NOMO-1 (cell line): ENCODE measurements around the gene HIP1R.
"Not testable (repeated sequence)": the region's sequence is repeated elsewhere in the genome, so short reads cannot be mapped to it uniquely, and the experiment has no call there.

Experiments
- DNase-seq, 2 experiments: peaks; one replicate each; lab custom pipeline; 2025; ENCODE audit not compliant: unreplicated experiment in 2 of 2; lab: John Stamatoyannopoulos, UW

Gene HIP1R, protein sequence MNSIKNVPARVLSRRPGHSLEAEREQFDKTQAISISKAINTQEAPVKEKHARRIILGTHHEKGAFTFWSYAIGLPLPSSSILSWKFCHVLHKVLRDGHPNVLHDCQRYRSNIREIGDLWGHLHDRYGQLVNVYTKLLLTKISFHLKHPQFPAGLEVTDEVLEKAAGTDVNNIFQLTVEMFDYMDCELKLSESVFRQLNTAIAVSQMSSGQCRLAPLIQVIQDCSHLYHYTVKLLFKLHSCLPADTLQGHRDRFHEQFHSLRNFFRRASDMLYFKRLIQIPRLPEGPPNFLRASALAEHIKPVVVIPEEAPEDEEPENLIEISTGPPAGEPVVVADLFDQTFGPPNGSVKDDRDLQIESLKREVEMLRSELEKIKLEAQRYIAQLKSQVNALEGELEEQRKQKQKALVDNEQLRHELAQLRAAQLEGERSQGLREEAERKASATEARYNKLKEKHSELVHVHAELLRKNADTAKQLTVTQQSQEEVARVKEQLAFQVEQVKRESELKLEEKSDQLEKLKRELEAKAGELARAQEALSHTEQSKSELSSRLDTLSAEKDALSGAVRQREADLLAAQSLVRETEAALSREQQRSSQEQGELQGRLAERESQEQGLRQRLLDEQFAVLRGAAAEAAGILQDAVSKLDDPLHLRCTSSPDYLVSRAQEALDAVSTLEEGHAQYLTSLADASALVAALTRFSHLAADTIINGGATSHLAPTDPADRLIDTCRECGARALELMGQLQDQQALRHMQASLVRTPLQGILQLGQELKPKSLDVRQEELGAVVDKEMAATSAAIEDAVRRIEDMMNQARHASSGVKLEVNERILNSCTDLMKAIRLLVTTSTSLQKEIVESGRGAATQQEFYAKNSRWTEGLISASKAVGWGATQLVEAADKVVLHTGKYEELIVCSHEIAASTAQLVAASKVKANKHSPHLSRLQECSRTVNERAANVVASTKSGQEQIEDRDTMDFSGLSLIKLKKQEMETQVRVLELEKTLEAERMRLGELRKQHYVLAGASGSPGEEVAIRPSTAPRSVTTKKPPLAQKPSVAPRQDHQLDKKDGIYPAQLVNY

DNA sequence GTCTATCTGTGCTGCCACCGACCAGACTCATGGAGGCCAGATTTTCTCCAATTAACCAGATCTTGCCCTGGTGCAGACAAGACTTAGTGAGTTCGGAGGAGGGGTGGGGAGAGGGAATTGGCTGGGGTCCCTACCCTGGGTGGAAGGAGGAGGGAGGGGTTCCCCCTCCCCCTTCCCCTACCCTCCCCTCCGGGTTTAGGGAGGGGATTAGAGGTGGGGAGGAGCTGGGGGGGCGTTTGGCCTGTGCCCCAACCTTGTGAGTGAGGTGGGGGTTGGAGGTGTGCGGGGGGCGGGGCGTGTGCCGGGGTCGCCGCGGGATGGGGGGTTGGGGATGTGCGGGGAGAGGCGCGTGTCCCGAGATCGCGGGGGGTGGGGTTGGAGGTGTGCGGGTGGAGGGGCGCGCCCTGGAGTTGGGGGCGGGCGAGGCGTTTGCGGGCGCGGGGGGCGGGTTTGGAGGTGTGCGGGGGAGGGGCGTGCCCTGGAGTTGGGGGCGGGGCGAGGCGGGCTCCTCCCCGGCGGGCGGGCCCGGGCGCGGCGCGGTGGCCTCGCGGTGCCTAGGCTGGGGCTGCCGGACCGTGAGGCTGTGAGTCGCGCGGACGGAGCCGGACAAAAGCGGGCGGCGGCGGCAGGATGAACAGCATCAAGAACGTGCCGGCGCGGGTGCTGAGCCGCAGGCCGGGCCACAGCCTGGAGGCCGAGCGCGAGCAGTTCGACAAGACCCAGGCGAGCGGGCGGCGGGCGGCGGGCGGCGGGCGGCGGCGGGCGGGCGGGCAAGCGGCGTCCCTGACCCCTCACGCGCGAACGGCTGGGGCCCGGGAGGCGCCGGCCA lies at the start of gene HIP1R:
Gene HIP1R, plus strand, starts transcription at position 537 of the 829 bp plus-strand sequence. Its CDS starts 94 bp downstream, at position 631.
- DNase-seq = no peak

DNA sequence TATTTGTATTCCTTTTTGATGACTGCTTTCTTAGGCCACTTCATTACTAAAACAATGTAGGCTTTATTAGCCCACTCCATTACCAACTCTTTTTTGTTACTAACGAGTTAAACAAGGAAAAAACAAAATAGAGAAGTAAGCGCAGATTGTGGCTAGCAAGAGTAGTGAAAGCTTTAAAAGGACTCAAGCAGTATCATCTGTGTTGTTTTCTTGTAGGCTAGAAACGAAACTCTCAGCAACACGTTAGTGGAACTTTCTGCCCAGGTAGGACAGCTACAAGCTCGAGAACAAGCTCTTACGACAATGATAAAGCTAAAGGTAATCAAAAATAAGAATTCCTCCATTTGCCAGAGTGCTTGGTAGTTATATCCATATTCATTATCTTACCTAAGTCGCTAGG lies 49.8 kb upstream of the HIP1R start:
- DNase-seq = peak in 1 of 2 experiments; percentile 7

- DNase-seq = no peak
Observed at GRCh38 chr12:122788387-122788786, 46.9 kb upstream of the HIP1R start.

GRCh38 chr12:122789637-122790036 lies 45.6 kb upstream of the HIP1R start:
- no peak for DNase-seq

DNA sequence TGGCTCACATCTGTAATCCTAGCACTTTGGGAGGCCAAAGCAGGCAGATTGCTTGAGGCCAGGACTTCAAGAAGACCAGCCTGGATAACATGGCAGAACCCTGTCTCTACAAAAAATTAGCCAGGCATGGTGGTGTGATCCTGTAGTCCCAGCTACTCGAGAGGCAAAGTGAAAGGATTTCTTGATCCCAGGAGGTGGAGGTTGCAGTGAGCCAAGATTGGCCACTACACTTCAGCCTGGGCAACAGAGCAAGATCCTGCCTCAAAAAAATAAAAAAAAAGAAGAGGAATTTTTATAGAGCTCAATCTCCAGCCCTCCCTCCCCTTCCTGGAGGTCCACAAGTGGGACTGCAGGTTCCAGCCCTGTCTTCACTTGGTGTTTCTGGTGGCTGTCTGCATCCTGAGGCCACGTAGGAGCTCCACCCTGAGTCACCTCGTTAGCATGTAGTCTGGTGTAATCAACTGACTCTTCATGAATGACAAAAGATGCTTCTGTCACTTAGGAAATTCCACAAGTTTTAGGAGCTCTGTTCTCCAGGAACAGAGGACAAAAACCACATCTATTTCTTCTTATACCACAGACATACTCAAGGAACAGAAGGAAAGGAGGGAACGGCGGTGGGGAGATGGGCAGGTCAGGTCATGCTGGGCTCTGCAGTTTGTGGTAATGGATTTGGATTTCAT lies 44.7 kb upstream of the HIP1R start:
- no peak for DNase-seq

- DNase-seq = peak in 1 of 2 experiments; percentile 51
Observed at GRCh38 chr12:122793685-122794106, 41.6 kb upstream of the HIP1R start.

GRCh38 chr12:122795807-122796206 lies 39.5 kb upstream of the HIP1R start:
- no peak for DNase-seq

GRCh38 chr12:122799641-122800243 lies 35.5 kb upstream of the HIP1R start:
- DNase-seq = peak; percentile 64 to 71

GRCh38 chr12:122803937-122804336 lies 31.3 kb upstream of the HIP1R start:
- DNase-seq = no peak

DNA sequence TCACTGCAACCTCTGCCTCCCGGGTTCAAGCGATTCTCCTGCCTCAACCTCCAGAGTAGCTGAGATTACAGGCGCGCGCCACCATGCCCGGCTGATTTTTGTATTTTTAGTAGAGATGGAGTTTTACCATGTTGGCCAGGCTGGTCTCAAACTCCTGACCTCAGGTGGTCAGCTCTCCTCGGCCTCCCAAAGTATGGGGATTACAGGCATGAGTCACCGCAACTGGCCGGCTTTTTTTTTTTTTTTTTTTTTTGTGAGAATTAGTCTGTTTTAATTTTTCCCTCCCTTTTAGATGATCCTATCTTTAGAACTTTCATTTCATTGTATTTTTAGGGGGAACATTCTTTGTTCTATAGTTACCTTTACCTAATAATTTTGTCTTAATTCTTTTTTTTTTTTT lies 30.3 kb upstream of the HIP1R start:
- not testable (repeated sequence) for DNase-seq

DNA sequence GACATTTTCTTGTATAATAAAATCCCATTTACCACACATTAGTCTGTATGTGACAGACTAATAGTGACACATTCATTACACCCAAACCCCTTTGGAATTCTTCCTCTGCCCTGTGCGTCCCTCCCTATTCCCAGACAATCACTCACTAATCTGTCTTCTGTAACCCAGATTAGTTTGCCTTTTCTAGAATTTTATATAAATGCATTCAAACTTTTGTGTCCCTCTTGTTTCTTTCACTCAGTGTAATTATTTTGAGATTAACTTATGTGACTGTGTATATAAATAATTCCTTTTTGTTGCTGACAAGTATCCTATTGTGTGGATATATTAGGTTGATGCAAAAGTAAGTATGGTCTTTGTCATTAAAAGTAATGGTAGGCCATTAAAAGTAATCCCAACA lies 27.6 kb upstream of the HIP1R start:
- no peak for DNase-seq

DNA sequence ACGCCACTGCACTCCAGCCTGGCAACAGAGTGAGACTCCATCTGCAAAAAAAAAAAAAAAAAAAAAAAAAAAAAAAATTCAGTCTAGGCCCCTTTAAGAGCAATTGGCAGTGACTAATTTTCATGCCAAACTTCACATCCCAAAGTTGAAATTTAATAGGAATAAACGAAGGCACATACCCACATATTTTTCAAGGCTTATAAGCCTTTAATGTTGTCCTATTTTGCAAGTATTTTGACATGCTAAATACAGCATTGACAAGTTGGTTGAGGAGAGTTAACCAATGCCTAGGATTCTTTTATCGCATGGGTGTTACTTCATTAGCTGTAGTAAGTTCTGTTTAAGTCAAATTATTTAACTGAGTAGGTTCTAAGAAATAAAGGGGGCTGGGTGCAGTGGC lies 23.5 kb upstream of the HIP1R start:
- DNase-seq = no peak

- DNase-seq = peak; percentile 19 to 36
Observed at GRCh38 chr12:122813310-122813713, 21.9 kb upstream of the HIP1R start.

DNA sequence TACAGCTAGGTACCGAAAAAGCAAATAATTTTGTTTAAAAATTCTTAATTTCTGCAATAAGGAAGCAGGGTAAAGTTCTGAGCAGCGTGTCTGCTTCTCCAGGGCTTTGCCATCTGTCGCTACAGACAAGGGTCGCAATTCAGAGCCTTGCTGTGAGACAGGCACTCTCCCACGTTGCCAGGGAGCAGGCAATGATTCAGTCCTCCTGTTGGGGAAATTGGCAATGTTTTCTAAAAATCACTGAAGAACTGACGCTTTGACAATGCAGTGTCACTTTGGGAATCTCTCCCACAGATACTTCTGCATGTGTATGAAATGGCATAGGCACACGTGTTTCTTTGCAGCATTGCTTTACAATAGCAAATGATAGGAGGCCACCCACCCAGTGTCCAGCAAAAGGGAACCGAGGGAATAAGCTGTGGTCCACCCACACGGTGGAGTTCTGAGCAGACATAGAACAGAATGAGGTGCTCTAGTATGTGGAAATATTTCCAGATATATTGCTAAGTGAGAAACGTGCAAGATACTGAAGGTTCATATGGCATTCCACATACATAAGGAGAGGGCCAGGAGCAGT lies 16.0 kb upstream of the HIP1R start:
- no peak for DNase-seq

DNA sequence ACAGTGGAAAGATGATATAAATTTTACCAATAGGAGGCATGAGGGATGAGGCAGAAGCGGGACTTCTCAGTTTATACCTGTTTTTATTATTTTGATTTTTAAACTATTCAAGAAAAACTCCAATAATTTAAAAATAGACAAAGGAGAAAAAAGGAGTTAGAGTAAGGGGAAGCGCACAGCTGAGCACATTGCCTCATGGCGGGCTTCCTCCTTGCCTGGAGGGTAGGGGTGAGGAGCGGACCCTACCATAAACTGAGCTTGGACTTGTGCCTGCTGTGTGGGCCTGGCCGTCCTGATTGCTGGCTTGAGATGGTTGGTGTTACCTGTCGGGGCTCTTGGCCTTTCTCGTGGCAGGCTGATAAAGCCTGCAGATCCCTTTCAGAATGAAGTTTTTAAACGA lies 15.1 kb upstream of the HIP1R start:
- DNase-seq = no peak

GRCh38 chr12:122820838-122821271 lies 14.4 kb upstream of the HIP1R start:
- DNase-seq = no peak

GRCh38 chr12:122823429-122823828 lies 11.8 kb upstream of the HIP1R start:
- DNase-seq = no peak

- no peak for DNase-seq
Observed at GRCh38 chr12:122825773-122826724, 9.2 kb upstream of the HIP1R start.
